PC-9 (cell line): ENCODE data around the gene CDH12.

ENCODE experiments used
- CTCF ChIP-seq: fragments of 200-600 bp; sonication (generic); conservative IDR thresholded peaks from 2 replicates; pipeline ENCODE4 v1.6.1; 2017; ENCODE audit warnings: mixed run types, antibody characterized with exemption, mild to moderate bottlenecking, moderate library complexity
- EZH2 ChIP-seq: fragments of 200-600 bp; sonication (generic); IDR thresholded peaks from 2 replicates; pipeline ENCODE4 v1.8.0; 2017; ENCODE audit warnings: antibody characterized with exemption, low read depth

- no peak for TF ChIP-seq CTCF
- no peak for TF ChIP-seq EZH2
Observed at GRCh38 chr5:22495016-22495720, 358.0 kb downstream of the CDH12 start.
